GM18519 (cell line): ENCODE measurements around the gene MMP24OS.
"Not testable (repeated sequence)": the region's sequence is repeated elsewhere in the genome, so short reads cannot be mapped to it uniquely, and the experiment has no call there.

Source experiments
- ATAC-seq: cut with Tn5 transposase; IDR thresholded peaks from one replicate; pipeline ENCODE4 v1.9.1; 2021; ENCODE audit warnings: mild to moderate bottlenecking, moderate library complexity; ENCODE audit not compliant: unreplicated experiment, low FRiP score

MMP24OS gene

GRCh38 chr20:35252598-35252997 is 25.3 kb downstream of the MMP24OS start:
- ATAC-seq: not testable (repeated sequence)

DNA sequence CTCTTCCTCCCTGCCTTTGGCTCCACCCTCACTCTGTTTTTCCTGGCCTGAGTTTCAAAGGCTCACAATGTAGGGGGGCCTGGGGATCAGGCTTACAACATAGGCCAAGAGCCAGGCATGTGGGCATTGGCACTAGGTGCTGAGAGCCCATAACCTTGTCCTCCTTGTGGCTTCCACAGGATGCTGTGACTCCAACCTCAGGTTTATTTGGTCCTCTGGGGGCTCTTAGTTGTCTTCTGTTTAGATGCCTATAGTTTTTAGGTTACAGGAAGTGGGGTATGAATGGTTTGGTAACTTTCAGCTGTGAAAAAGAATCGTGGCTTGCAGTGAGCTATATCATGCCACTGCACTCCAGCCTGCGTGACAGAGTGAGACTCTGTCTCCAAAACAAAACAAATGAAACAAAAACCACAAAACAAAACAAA is 25.9 kb downstream of the MMP24OS start:
- no peak for ATAC-seq

- ATAC-seq: no peak
Observed at GRCh38 chr20:35251613-35251940, 26.3 kb downstream of the MMP24OS start.

GRCh38 chr20:35248641-35249475 is 29.1 kb downstream of the MMP24OS start:
- ATAC-seq: no peak

- ATAC-seq: no peak
Observed at GRCh38 chr20:35246723-35247122, 31.2 kb downstream of the MMP24OS start.

- no peak for ATAC-seq
Observed at GRCh38 chr20:35243986-35244385, 33.9 kb downstream of the MMP24OS start.

DNA sequence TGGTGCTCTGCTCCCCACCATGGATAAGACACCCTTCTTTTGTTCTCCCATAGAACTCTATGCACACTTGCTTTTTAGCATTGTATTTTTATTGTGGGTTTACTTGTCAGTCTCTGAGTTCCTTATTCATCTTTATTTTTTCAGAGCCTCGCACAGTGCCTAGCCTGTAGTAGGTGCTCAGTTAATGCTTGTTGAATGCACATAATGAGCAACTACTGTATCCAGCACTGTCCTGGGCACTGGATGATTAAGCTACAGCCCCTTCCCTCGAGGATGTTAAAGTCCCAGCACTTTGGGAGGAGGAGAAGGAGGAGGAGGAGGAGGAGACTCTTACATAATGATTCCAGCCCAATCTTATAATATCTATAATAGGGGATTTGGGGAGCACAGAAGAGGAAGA is 34.6 kb downstream of the MMP24OS start:
- ATAC-seq: no peak

DNA sequence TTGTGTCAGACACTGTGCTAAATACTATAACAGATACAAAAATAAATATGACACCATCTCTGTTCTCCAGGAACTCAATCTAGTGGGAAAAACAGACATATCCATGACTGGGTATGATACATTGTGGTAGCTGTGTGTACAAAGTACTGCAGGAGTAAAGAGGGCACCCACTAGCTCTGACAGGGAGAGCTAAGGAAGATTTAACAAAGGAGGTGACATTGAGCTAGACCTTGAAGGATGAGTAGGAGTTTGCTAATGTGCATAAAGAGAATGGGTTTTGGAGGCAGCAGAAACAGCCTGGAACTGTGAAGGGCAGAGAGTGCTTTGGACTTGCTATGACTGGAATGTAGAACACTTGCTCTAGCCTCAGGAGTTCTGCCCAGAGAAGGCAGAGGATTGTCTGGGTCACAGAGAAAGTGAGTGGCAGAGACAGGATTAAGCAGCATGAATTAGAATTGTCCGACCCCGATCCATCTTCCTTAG is 37.1 kb downstream of the MMP24OS start:
- ATAC-seq: no peak

- no peak for ATAC-seq
Observed at GRCh38 chr20:35240083-35240810, 37.7 kb downstream of the MMP24OS start.

DNA sequence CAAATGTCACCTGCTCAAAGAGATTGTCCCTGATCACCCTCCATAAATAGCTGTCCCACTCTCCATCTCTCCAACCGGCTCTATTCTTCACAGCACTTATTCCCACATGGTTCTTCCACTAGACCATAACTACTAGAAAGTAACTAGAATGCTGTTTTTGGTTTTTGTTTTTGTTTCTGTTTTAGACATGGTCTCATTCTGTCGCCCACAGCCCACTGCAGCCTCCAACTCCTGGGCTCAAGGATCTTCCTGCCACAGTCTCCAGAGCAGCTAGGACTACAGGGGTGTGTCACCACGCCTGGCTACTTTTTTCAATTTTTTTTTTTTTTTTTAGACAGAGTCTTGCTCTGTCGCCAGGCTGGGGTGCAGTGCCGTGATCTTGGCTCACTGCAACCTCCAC is 39.2 kb downstream of the MMP24OS start:
- ATAC-seq: no peak

DNA sequence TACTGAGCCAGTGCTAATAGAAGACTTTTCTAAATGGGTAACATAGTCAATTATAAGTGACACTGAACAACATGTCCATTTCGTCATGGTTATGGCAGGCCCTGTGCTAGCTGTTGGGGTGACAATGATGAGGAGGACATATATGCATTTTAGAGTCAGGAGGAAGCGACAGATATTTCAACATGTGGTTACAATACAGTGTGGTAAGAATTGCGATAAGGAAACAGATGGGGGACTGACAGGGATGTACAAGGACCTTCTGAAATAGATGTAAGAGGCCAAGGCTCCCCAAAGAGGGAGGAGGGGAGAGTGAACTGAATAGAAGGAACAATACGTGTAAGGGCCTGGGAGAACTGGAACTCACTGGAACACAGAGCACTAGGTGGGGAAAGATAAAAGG is 39.8 kb downstream of the MMP24OS start:
- ATAC-seq: no peak

DNA sequence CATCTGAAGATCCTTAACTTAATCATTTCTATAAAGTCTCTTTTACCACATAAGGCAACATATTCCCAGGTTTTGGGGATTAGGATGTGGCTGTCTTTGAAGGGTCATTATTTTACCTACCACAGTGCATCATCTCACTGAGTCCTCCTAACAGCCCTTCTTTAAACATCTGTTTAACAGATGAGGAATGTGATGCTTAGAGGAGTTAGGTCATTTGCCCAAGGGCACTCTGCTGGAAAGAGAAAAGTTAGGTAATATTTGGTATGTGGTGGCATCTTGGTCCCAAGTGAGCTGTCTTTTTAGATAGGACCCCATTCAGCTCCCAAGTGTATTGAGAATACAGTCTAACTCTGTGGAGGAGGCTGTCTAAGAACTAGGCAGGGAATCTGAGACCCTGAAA is 40.4 kb downstream of the MMP24OS start:
- ATAC-seq: no peak

GRCh38 chr20:35235881-35236280 is 42.0 kb downstream of the MMP24OS start:
- ATAC-seq: no peak

DNA sequence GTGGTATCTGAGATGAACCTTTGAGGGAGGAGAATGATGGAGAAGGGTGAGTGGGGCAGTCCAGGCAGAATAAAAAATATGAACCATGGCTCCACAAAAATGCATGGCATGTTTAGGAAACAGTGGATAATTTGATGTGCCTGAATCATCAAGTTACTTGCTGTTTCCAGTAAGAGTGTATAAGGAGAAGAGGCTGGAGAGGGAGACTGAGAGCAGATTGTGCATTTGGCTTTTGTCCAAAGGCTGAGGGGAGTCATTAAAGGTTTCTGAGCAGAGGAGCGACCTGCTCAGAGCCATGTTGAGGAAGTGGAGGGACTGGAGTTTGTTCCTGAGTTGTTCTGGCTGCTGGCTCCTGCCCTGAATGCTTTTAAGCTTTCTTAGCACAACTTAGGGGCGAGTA is 45.3 kb downstream of the MMP24OS start:
- no peak for ATAC-seq

- no peak for ATAC-seq
Observed at GRCh38 chr20:35226884-35227681, 50.8 kb downstream of the MMP24OS start.
